ENCODE data around the gene RRP12. TPM values are rescaled to one million over a fixed set of nuclear protein-coding genes. Genes with fewer than 3 reads are reported as not detected.

The RRP12 gene, protein sequence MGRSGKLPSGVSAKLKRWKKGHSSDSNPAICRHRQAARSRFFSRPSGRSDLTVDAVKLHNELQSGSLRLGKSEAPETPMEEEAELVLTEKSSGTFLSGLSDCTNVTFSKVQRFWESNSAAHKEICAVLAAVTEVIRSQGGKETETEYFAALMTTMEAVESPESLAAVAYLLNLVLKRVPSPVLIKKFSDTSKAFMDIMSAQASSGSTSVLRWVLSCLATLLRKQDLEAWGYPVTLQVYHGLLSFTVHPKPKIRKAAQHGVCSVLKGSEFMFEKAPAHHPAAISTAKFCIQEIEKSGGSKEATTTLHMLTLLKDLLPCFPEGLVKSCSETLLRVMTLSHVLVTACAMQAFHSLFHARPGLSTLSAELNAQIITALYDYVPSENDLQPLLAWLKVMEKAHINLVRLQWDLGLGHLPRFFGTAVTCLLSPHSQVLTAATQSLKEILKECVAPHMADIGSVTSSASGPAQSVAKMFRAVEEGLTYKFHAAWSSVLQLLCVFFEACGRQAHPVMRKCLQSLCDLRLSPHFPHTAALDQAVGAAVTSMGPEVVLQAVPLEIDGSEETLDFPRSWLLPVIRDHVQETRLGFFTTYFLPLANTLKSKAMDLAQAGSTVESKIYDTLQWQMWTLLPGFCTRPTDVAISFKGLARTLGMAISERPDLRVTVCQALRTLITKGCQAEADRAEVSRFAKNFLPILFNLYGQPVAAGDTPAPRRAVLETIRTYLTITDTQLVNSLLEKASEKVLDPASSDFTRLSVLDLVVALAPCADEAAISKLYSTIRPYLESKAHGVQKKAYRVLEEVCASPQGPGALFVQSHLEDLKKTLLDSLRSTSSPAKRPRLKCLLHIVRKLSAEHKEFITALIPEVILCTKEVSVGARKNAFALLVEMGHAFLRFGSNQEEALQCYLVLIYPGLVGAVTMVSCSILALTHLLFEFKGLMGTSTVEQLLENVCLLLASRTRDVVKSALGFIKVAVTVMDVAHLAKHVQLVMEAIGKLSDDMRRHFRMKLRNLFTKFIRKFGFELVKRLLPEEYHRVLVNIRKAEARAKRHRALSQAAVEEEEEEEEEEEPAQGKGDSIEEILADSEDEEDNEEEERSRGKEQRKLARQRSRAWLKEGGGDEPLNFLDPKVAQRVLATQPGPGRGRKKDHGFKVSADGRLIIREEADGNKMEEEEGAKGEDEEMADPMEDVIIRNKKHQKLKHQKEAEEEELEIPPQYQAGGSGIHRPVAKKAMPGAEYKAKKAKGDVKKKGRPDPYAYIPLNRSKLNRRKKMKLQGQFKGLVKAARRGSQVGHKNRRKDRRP (N-terminal part only)
- total RNA-seq = 10 to 100 TPM in 3 of 6 experiments, 1 to 10 TPM in 3; 6.7 to 23.2 (median 10.2) TPM
- long read RNA-seq = 0 reads

- DNase-seq (peak; percentile 69 to 94 (median 79)), ATAC-seq (peak; percentile 97 to 99 (median 98))
- Histone ChIP-seq H3K27me3 (no peaks in the 10 kb centered on the region), H3K4me1 (peaks cover 0 to 13% (median 4%) of the 10 kb centered on the region in 4 donors), H3K9me3 (no peaks in the 10 kb centered on the region), H3K4me3 (peak within 1 kb of the TSS; percentile 88 to 95 (median 90)), H3K36me3 (peaks cover 0 to 13% (median under 1%) of the 10 kb centered on the region in 4 donors), H3K27ac (peak within 1 kb of the TSS; percentile 45 to 76 (median 47))
- intact Hi-C loops (cut with DNase I) = no loop called here
- TF ChIP-seq, protein P1, sequence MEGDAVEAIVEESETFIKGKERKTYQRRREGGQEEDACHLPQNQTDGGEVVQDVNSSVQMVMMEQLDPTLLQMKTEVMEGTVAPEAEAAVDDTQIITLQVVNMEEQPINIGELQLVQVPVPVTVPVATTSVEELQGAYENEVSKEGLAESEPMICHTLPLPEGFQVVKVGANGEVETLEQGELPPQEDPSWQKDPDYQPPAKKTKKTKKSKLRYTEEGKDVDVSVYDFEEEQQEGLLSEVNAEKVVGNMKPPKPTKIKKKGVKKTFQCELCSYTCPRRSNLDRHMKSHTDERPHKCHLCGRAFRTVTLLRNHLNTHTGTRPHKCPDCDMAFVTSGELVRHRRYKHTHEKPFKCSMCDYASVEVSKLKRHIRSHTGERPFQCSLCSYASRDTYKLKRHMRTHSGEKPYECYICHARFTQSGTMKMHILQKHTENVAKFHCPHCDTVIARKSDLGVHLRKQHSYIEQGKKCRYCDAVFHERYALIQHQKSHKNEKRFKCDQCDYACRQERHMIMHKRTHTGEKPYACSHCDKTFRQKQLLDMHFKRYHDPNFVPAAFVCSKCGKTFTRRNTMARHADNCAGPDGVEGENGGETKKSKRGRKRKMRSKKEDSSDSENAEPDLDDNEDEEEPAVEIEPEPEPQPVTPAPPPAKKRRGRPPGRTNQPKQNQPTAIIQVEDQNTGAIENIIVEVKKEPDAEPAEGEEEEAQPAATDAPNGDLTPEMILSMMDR (IDR thresholded peaks at IDR 0.05) = no peak
- TF ChIP-seq POLR2A (IDR thresholded peaks at IDR 0.05) = no peak
- 2% methylated on average over 22 of the region's 39 CpGs for WGBS (ENCODE audit: insufficient coverage, low coverage, low lambda C conversion rate, missing lambda C conversion rate)
Observed at GRCh38 chr10:97400665-97401454, at the start of gene RRP12. TSS of gene RRP12 (minus strand) at chr10:97401340. CDS start at chr10:97401231, 109 bp downstream.

- no peak for ATAC-seq
- intact Hi-C loops (cut with DNase I) = no loop called here
- no peak for TF ChIP-seq POLR2A (IDR thresholded peaks at IDR 0.05)
- TF ChIP-seq, protein P1 (IDR thresholded peaks at IDR 0.05) = no peak
- Histone ChIP-seq H3K27ac (no peak overlapping the region), H3K27me3 (no peaks in the 10 kb centered on the region), H3K9me3 (no peaks in the 10 kb centered on the region), H3K4me3 (no peak overlapping the region), H3K36me3 (peaks cover 0 to 11% (median 0%) of the 10 kb centered on the region in 4 donors), H3K4me1 (peaks cover 0 to 37% (median 16%) of the 10 kb centered on the region in 4 donors)
- DNase-seq = no peak
- WGBS (ENCODE audit: insufficient coverage, low coverage, low lambda C conversion rate, missing lambda C conversion rate) = no CpG with 5 or more reads among the region's 2 CpGs
Observed at GRCh38 chr10:97450828-97451227, 49.7 kb upstream of the RRP12 start.

GRCh38 chr10:97445722-97446639 is 44.8 kb upstream of the RRP12 start, which contains the start of the genes EXOSC1 and ZDHHC16:
TSS of gene EXOSC1 (minus strand) at chr10:97446006. CDS start at chr10:97445985, 21 bp downstream.
TSS of gene ZDHHC16 (plus strand) at chr10:97446175. CDS start at chr10:97451676, 5,501 bp downstream.
- Histone ChIP-seq H3K4me3 (peak within 1 kb of the TSS; percentile 67 to 94 (median 74)), H3K4me1 (peaks cover 0 to 35% (median 14%) of the 10 kb centered on the region in 4 donors), H3K27me3 (no peaks in the 10 kb centered on the region), H3K27ac (peak within 1 kb of the TSS; percentile 16 to 45 (median 31)), H3K36me3 (peaks cover 0 to 7% (median 0%) of the 10 kb centered on the region in 4 donors), H3K9me3 (no peaks in the 10 kb centered on the region)
- 0% methylated on average over 12 of the region's 66 CpGs for WGBS (ENCODE audit: insufficient coverage, low coverage, low lambda C conversion rate, missing lambda C conversion rate)
- peak; percentile 96 to 98 (median 97) for ATAC-seq
- DNase-seq = peak; percentile 92 to 94 (median 94)
- TF ChIP-seq POLR2A (IDR thresholded peaks at IDR 0.05) = peak; percentile 50
- TF ChIP-seq, protein P1 (IDR thresholded peaks at IDR 0.05) = peak in 1 of 4 donors; percentile 17
- intact Hi-C loops (cut with DNase I) = no loop called here
